Stomach (tissue), 4 donors: ENCODE results near the gene TRDN.

Source experiments
- CTCF ChIP-seq, 7 experiments: fragments of 450-650 bp in 4 of 7; fragments of 200-600 bp in 3 of 7; sonication (generic) in 3 of 7; IDR thresholded peaks; one replicate each; pipeline ENCODE4 v1.5.1; 2016 to 2019; ENCODE audit warnings: antibody characterized with exemption in 7 of 7, control low read depth in 2 of 7, mild to moderate bottlenecking in 1 of 7
- POLR2A ChIP-seq, 4 donors: fragments of 450-650 bp; IDR thresholded peaks; one replicate each; pipeline ENCODE4 v1.6.1; 2016; ENCODE audit warnings: antibody characterized with exemption in 4 of 4, control low read depth in 2 of 4, mild to moderate bottlenecking in 1 of 4, moderate library complexity in 1 of 4
- POLR2AphosphoS5 ChIP-seq, 3 donors: sonication (generic); formaldehyde crosslinking; IDR thresholded peaks; one replicate each; pipeline ENCODE4 v1.6.1; 2016; ENCODE audit warnings: antibody characterized with exemption in 3 of 3

GRCh38 chr6:123589973-123590372, 46.8 kb downstream of the TRDN start:
- no peak for TF ChIP-seq CTCF (IDR thresholded peaks at IDR 0.05)
- TF ChIP-seq POLR2AphosphoS5 (IDR thresholded peaks at IDR 0.05), result no peak
- TF ChIP-seq POLR2A (IDR thresholded peaks at IDR 0.05), result no peak
